AG09309 (cell line): ENCODE data around the gene CPNE5.

ENCODE experiments used
- DNase-seq: peaks from one replicate; pipeline ENCODE4 v3.0.0-alpha.2; 2010; ENCODE audit warnings: low read depth
- H3K4me3 ChIP-seq: 2 replicates; pipeline ENCODE4 v1.5.1; 2011; ENCODE audit warnings: mild to moderate bottlenecking, low read depth, low read length, moderate library complexity; ENCODE audit not compliant: control insufficient read depth
- CTCF ChIP-seq: IDR thresholded peaks from 2 replicates; pipeline ENCODE4 v1.5.1; 2011; ENCODE audit warnings: mild to moderate bottlenecking, low read depth, low read length, inconsistent platforms; ENCODE audit not compliant: insufficient read depth, control insufficient read depth; ENCODE audit errors: missing control alignments

The CPNE5 gene

GRCh38 chr6:36827261-36828079 lies 11.8 kb downstream of the CPNE5 start:
- no peak for TF ChIP-seq CTCF
- DNase-seq = peak; percentile 21
- H3K4me3 ChIP-seq = no peak overlapping the region

- no peak for TF ChIP-seq CTCF
- no peak for DNase-seq
- no peak overlapping the region for H3K4me3 ChIP-seq
Observed at GRCh38 chr6:36826520-36827227, 12.6 kb downstream of the CPNE5 start.

- no peak overlapping the region for H3K4me3 ChIP-seq
- TF ChIP-seq CTCF = no peak
- DNase-seq = no peak
Observed at GRCh38 chr6:36825994-36826393, 13.2 kb downstream of the CPNE5 start.

GRCh38 chr6:36825452-36825851 lies 13.8 kb downstream of the CPNE5 start:
- TF ChIP-seq CTCF = no peak
- H3K4me3 ChIP-seq = no peak overlapping the region
- no peak for DNase-seq

GRCh38 chr6:36824253-36824652 lies 15.0 kb downstream of the CPNE5 start:
- DNase-seq = no peak
- no peak overlapping the region for H3K4me3 ChIP-seq
- no peak for TF ChIP-seq CTCF

- no peak overlapping the region for H3K4me3 ChIP-seq
- no peak for DNase-seq
- no peak for TF ChIP-seq CTCF
Observed at GRCh38 chr6:36823421-36824096, 15.7 kb downstream of the CPNE5 start.
